DMS79 (cell line): Measurements from ENCODE around the gene TSSK6.

Experiments used
- DNase-seq: peaks from one replicate; lab custom pipeline; 2025; lab: John Stamatoyannopoulos, UW

Gene TSSK6

DNA sequence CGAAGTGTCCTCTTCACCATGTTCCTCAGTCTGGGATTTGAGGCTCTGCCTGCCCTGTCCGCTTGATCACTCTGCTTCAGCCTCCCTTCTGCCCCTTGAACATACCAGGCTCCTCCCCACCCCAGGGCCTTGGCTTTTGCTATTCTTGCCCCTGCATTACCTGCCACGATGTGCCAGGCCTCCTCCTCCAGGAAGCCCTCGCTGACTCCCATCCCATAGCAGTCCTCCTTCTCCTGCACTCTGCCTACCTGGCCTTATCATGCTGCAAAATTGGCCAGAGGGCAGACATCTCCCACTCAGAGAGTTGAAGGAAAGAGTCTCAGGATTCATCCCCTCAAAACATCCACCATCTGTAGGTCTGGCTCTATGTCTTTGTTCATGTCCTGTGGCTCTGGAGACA, 15.5 kb upstream of the TSSK6 start:
- DNase-seq = no peak

- DNase-seq = no peak
These were observed 15.1 kb upstream of the TSSK6 start for GRCh38 chr19:19530423-19530804.

DNA sequence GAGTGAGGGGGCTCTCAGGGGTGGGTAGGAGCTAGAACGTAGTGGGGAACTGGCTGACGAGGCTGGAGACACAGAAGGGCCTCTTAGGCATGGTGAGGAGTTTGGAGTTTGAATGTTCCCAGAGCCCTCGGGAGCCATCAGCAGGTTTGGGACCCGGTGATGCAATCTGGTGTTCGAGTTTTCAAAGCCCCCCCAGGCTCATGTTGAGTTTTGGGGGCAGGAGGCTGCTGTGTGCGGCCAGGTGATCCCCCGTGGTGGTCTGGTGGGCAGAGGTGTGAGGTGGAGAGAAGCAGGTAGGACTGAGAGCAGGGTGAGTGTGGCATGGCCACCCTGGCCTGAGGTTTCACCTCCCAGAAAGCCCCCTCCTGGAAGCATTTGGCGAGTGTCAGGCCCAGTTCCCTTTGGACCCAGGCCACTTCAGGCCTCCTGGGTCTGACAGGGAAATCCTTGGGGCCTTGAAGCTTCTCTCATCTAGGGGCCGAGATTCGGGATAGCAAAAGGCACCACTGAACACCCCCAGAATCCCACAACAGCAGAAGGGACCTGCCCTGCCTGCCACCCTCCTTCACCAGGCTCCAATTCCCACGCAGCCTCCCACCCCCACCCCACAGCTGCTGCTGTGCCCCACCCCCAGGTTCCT, 14.6 kb upstream of the TSSK6 start:
- no peak for DNase-seq

- no peak for DNase-seq
These were observed 13.6 kb upstream of the TSSK6 start, which contains the start of gene YJEFN3 for GRCh38 chr19:19528721-19529490. TSS of gene YJEFN3 (plus strand) at chr19:19528911. CDS start at chr19:19528933, 22 bp downstream.

- no peak for DNase-seq
These were observed 12.6 kb upstream of the TSSK6 start for GRCh38 chr19:19527674-19528625.

DNA sequence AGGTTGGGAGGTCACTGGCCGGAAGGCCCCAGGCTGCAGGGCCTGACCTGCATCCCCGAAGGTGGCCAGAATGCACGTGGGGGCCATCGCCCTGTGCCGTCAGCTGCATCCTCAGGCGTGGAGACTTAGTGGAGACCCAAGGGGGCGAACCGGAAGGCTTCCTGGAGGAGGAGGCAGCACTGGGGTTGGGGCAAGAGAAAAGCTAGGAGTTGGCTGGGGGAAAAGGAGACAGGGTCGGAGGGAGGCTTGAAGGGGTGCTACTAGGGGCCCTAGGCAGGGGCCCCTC, 12.0 kb upstream of the TSSK6 start:
- DNase-seq = no peak

DNA sequence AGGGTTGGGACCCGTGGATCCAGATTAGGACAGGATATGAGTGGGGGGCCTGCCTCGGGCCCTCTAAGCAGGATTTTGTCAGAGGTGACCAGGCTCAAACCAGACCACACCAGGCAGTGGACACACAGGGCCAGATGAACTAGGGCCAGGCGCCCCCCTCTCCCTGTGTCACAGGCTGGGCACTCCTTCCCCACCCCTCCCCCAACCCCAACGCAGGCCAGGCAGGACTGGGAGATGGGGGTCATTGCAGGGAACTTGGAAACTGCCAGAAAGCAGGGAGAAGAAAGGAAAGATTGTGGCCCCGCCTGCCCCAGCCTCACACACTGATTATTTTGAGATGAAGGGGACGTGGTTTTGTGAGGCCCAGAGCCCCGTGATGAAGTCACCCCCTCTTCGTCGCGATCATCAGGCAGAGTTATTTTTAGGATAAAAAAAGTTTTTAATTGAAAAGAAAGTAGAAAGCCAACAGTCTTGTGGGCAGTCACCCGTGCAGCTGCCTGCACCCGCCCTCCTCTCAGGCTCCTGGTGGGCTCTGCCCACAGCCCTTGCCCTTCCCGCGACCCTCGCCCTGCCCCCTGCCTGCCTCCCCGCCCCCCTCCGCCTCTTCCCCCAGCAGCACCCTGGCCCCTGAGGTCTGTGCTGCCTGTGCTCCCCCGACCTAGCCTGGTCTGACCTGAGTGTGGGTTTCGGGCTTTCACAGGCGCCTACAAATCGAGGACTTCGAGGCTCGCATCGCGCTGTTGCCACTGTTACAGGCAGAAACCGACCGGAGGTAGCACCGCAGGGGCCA, 11.4 kb upstream of the TSSK6 start:
- no peak for DNase-seq

- no peak for DNase-seq
These were observed 10.4 kb upstream of the TSSK6 start for GRCh38 chr19:19525611-19526380.

DNA sequence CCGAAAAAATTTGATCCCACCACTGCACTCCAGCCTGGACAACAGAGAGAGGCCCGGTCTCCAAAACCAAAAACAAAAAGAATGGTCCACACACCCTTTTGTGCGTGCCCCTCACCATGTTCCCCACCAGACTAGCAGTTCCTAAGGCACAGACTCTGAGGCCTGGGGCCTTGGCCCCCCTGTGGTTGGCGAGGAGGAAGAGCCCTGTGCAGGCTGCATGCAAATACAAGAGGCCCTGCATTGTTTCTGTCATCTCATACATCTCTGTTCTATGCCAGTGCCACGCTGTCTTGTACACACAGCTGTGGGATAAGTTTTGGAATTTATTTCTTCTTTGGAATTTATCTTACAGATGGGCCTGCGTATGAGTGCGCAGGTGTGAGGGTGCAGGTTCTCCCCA, 8.7 kb upstream of the TSSK6 start:
- DNase-seq = no peak

DNA sequence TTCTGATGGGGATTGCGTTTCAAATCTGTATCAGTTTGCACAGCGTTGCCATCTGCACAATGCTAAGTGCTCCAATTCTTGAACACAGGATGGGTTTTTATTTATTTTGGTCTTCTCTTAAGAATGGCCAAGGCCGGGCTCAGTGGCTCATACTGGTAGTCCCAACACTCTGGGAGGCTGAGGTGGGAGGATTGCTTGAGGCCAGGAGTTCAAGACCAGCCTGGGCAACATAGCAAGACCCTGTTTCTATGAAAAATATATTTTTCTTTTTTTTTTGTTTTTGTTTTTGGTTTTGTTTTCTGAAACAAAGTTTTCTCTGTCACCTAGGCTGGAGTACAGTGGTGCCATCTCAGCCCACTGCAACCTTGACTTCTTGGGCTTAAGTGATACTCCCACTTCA, 7.8 kb upstream of the TSSK6 start:
- no peak for DNase-seq

DNA sequence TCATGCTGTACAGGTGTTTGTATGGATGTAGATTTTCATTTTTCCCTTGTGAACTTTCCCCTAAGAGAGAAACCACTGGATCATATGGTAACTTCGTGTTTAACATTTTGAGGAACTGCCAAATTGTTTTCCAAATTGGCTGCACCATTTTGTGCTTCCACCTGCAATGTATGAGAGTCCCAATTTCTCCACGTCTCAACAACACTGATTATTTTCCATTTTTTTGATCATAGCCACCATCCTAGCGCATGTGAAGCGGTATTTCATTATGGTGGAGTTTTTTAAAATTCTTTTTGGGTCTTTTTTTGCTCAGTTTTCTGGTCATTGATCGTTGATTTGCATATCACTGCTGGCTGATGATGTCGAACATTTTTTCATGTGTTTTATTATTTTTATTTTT, 5.6 kb upstream of the TSSK6 start:
- no peak for DNase-seq

DNA sequence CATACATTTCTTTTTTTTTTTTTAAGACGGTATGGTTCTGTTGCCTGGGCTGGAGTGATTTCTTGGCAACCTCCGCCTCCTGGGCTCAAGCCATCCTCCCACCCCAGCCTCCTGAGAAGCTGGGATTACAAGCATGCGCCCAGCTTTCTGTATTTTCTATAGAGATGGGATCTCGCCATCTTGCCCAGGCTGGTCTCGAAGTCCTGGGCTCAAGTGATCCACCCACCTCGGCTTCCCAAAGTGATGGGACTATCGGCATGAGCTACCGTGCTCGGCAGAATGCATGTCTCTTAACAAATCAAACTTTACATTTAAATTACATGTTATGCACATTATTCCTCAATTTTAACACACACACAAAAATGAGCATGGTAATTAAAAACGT, 1.9 kb upstream of the TSSK6 start:
- DNase-seq = no peak

DNA sequence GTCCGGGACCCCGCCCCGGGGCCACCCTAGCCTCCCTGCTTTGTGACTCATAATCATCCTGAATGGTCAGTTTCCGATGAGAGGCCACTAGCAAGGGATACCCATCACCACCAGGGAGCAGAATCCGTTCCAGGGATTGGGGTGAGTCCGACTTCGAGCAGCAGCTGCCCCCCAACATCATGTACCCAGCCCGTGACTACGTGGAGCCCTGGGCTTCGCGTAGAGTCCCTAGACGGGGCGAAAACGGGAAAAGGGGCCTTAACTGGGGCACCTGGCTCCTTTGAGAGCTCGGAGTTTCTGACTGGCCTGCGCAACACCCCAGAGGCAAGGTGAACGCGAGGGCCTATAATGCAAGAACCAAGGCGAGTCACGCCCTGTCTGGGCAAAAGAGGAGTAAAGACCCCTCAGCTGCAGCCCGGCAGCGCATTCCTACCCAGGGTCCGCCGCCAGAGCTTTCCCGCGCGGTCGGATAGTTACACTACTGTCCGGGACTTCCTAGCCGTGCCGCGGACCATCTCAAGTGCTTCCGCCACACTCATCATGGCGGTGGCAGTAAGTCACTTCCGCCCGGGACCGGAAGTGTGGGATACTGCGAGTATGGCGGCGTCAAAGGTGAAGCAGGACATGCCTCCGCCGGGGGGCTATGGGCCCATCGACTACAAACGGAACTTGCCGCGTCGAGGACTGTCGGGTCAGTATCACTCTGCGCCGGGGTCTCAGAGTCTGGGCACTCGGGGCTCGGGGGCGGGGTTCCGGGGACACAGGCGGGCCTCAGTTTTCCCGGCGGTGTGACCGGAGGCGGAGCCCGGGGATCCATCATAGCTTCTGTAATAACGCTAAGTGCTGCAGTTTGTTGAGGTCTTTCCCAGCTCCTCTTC, 533 bp upstream of the TSSK6 start, which contains the start of gene NDUFA13:
TSS of gene NDUFA13 (plus strand) at position 584 of the 878 bp plus-strand sequence. CDS start at position 598, 14 bp downstream.
- DNase-seq = peak; percentile 88

GRCh38 chr19:19514215-19514657, 1.1 kb downstream of the TSSK6 start:
- no peak for DNase-seq

DNA sequence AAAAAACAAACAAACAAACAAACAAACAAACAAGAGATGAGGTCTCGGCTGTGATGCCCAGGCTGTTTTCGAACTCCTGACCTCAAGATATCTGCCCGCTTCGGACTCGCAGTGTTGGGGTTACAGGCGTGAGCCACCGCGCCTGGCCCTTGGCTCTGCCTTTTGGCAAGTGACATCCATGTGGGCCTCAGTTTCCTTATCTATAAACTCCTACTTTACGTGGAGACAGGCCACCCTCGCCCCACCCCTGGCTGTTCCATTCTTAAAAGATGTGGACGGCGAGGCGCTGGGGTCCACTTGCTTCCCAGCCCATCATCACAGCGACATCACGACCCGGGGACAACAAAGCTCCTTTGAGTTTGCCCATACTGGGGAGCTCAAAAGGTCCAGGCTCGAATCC, 1.7 kb downstream of the TSSK6 start:
- no peak for DNase-seq

DNA sequence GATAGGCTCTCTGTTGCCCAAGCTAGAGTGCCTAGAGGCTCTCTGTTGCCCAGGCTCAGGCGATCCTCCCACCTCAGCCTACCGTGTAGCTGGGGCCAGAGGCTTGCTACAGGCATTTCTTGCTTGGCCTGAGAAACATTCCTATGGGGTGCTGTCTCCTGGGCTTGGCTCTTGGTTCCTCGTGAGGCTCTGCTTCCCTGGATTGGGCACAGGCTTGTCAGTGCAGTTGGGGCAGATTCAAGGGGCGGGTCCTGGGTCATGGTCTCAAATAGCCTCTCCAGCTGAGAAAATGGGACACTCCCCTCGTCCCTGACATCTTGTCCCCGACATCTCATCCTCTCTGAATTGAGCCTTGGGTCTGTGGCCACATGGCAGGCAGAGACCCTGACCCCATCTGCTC, 4.9 kb downstream of the TSSK6 start:
- DNase-seq = no peak

- DNase-seq = no peak
These were observed 7.1 kb downstream of the TSSK6 start for GRCh38 chr19:19508217-19508616.

DNA sequence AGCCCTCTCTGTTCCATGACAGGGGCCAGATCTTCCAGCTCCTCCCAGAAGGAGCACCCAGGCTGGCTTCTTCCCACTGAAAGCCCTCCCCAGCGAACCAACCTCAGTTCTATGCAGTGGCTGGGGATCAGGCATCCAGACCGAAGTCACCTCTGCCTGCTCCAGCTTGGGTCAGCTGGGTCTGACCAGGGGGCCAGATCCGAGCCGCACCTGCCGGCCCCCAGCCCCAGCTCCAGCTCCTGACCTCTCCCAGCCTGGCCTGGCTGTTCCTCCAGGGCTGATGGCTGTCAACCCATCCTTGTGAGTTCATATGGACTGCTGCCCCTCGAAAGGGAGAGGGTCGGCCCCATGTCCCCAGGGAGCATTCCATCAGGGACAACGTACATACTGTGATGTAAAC, 8.0 kb downstream of the TSSK6 start:
- no peak for DNase-seq

- no peak for DNase-seq
These were observed 8.8 kb downstream of the TSSK6 start for GRCh38 chr19:19506592-19506991.
